Measurements from ENCODE around the gene TTC34.

TTC34 gene

DNA sequence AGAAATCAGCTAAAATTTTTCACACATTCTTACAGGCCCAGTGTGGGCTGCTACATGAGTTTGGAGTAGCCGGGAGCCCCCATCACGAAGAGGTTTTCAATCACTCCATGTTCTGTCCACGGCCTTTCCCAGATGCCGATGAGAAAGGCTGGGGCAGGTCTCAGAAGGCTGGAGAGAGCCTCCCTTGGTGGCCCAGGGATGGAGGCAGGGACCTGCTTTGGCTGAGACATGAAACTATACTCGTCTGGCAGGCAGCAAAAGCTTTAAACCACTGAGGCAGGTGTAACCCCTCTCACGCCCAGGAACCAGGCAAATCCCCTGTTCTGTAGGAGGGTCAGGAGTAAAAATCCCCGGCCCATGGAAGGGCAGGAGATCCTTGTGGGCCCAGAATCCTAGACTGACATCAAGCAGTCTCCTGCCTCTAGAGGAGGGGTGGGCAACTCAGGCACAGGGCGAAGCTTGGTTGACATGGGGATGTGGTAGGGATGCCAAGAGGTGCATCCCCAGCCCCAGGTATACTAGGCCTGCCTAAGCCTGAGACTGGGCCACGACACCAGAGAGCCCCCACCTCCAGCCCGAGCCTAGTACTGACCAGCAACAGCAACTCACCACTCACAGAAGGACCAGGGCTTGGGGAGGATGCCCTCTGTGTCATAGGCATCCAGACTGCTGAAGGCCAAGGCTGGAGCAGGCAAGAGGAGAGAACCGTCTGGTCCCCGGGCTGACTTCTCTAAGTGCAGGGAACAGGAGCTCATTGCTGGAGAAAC is 177.7 kb downstream of the TTC34 start:
- no peak for FAIRE-seq
- TF ChIP-seq POLR2A (IDR thresholded peaks at IDR 0.05; ENCODE audit: low read depth, low read length) = no peak
- DNase-seq (ENCODE audit: insufficient read length, low spot score) = no peak

DNA sequence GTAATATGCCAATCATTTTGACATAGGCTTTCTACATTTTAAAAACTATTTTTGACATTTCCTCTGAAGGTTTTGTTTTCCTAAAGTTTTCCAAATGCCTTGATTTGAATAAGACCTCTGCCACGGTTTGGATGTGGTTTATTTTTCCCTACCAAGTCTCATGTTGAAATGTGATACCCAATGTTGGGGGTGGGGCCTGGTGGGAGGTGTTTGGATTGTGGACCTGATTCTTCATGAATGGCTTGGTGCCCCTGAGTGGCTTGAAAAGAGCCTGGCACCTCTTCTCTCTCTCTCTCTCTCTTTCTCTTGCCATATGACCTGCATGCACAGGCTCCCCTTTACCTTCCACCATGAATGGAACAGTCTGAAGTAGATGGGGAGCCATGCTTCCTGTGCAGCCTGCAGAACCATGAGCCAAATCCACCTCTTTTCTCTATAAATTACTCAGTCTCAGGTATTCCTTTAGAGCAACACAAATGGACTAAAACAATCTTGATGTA is 183.5 kb downstream of the TTC34 start:
- DNase-seq (ENCODE audit: insufficient read length, low spot score) (no peak), FAIRE-seq (no peak)
- TF ChIP-seq POLR2A (IDR thresholded peaks at IDR 0.05; ENCODE audit: low read depth, low read length) = no peak

DNA sequence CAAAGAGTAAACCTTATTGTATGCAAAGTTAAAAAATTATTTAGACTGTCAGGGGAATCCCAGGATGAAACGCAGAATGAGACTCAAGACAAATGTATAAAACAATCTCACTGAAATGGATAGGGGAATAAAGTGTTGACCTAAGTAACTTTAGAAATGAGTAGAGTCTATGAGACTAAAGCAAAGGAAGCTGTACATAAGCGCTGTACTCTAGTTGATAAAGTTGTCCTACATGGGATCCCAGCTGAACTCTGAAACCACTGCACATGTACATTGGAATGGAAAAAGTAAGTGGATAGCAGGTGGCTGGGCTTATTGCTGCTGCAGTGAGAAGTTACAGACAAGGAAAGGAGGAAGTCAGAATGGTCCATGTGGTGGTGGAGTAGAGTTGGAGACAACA is 187.3 kb downstream of the TTC34 start:
- DNase-seq (ENCODE audit: insufficient read length, low spot score) (no peak), FAIRE-seq (no peak)
- no peak for TF ChIP-seq POLR2A (IDR thresholded peaks at IDR 0.05; ENCODE audit: low read depth, low read length)

DNA sequence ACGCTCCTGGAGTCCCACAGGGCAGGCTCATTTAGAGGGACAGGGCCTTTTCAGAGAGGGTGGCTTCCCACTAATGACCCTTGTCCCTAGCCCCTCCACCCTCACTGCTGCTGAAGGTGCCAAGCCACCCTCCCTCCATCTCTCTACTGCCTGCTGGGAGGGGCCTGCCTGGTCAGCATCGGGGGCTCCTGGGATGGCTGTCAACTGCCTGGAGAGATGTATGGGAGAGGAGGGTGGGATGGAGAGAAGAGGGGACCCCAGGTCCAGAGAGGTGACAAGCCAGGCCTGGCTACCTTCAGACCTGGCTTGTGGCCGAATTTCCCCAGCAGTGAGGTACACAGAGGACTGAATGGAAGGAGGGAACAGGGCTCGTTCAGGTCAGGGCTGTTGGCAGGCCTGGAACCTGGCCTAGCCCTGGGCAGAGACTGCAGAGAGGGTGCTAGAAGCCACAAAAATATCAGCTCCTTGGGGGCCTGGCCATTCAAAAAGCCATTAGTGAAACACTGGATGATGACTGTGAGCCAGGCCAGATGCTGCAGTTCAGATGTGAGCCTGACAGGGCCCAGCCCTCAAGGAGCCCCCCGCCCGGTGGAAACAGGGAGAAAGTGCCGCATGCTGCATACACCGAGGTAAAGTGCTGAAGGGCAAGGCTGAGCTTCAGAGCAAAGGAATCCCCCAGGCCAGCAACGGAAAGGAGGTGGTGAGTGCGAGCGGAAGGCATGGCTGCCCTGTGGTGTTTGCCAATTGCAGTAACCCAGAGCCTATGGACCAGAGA is 188.7 kb downstream of the TTC34 start:
- no peak for FAIRE-seq
- DNase-seq (ENCODE audit: insufficient read length, low spot score) = no peak
- no peak for TF ChIP-seq POLR2A (IDR thresholded peaks at IDR 0.05; ENCODE audit: low read depth, low read length)

DNA sequence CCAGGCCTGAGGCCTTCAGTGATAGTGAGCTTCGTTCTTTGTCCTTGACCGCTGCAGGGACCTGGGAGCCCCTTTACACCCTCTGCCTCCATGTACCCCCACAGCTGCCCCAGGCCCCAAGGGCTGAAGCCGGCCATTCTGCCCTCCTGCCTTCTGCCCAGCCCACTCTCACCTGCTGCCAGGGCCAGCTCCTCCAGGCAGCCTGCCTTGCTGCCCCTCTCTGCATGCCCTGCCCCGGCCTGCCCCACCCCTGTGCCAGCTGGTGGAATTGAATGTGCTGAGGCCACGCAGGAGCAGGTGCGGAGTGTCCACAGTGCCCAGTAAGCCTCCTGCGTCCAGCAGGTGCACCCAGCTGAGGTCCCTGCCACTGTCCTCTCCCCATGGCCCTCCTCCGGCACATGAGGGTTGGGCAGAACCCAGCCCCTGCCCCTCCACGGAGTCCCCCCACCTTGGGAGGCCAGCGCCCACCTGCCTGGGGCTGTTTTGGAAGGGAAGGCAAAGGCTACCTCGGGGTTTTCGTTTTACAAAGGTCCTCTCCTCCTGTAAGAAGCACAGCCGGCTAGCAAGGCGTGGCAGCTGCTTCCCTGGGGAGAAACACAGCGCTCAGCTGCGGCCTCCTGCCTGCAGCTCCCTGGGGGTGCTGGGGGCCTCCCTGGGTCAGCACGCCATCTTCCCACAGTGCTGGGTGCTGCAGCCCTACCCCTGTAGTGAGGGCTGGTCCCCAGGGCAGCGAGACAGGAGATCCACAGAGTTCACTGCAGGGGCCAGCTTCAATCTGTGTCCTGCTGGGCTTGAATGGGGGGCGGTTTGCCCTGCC is 189.7 kb downstream of the TTC34 start:
- DNase-seq (ENCODE audit: insufficient read length, low spot score) (no peak), FAIRE-seq (no peak)
- TF ChIP-seq POLR2A (IDR thresholded peaks at IDR 0.05; ENCODE audit: low read depth, low read length) = no peak

DNA sequence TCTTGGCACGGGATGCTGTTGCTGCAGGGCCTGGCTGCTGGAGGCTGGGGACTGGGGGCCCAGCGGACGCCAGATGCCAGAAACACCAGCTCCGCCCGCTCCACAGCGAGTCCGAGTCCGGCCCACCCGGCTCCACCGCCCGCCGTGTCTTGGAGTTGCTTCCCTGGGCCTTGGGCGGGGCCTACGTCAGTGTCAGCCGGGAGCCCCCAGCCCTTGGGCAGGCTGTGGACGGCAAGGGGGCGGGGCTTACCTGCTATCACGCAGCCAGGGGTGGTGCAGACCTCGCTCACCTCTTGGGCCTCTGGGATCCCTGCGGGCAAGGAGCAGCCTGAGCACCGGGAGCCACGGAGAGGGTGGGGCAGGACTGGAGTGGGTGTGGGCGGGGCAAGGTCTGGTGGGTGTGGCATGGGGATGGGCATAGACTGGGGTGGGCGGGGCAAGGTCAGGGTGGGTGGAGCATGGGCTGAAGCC is 190.4 kb downstream of the TTC34 start:
- TF ChIP-seq POLR2A (IDR thresholded peaks at IDR 0.05; ENCODE audit: low read depth, low read length) = no peak
- DNase-seq (ENCODE audit: insufficient read length, low spot score) = peak; percentile 20
- no peak for FAIRE-seq

DNA sequence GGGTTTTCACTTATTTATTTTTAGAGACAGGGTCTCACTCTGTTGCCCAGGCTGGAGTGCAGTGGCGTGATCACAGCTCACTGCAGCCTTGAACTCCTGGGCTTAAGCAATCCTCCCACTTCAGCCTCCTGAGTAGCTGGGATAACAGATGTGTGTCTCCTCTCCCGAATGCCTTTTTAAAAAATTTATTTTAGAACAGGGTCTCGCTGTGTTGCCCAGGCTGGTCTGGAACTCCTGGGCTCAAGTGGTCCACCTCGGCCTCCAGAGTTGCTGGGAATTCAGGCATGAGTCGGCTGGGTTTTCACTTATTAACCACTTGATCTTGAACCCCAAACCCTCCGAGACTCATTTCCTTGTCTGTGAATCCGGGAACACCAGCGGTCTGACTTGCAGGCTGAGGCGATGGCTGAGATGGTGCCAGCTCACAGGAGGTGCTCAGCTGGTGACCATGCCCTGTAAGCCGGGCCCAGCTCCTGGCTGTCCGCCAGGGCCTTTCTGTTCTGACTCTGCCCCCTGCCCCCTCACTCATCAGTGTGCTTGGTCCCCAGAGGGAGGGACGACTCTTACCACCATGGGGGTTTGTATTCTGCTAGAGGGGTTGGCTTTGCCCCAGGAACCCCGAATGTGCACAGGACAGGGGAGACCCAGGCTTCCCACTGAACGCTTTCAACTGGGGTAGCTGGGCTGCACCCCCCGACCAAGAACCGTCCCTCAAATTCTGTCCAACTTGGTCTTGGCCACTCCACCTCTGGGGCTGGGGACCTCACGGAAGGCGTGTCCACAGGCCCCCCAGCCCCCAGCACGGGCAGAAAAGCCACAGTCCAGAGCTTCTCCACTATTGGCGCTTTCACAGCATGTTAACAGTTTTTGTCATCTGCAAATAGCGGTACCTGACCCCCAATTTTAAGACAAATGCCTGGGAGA is 191.2 kb downstream of the TTC34 start:
- DNase-seq (ENCODE audit: insufficient read length, low spot score) (no peak), FAIRE-seq (no peak)
- TF ChIP-seq POLR2A (IDR thresholded peaks at IDR 0.05; ENCODE audit: low read depth, low read length) = no peak

DNA sequence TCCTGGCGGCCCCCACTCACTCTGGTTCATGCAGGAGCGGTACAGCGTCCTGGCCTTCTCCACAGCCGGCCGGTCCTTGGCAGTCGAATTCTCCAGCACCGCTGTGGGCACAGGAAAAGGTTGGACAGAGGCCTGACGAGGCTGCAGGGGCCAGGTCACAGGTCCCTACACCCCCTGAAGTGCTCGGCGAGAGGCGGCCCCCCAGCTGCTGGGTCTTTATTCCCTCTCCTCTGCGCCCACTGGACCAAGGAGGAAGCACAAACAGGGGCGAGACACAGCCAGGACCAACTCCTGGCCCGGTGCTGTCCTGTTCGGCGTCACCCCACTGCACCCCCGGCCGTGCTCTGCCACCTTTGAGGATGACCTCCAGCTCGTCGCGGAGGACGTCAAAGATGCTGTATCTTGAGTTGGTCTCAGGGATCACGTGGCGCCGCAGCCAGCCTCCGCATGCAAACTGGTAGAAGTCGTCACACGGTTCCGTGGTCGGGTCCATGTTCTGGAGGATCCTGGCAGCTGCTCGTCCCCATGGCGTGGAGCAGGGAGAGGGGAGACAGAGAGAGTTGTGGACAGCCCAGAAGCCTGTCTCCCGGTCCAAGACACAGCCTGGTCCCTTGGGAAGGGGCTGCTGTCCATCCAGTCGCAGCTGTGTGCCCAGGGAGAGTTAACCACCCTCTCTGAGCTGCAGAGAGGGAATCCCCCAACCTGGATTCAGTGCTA is 192.0 kb downstream of the TTC34 start:
- no peak for DNase-seq (ENCODE audit: insufficient read length, low spot score)
- FAIRE-seq = no peak
- no peak for TF ChIP-seq POLR2A (IDR thresholded peaks at IDR 0.05; ENCODE audit: low read depth, low read length)

DNA sequence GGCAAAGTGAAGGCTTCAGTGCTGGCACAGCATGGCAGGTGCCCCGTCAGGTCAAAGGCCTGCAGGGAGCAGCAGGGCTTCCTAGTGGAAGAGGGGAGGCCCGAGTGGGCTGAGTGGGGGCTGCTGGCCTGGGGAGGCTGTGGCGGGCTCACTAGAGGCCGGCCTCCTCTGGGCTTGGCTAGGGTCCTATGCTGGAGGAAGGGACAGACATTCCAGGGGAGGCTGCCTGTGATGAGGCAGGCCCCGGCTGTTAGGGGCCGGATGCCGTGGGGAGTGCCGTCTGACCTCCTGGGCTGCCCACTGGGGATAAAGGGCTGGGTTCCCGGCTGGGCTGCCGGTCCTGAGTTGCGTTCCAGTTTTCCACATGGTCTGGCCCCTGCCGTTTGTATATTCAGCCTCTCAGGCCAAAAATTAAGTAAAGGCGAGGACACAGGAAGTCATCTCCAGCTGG is 193.8 kb downstream of the TTC34 start:
- no peak for FAIRE-seq
- TF ChIP-seq POLR2A (IDR thresholded peaks at IDR 0.05; ENCODE audit: low read depth, low read length) = no peak
- no peak for DNase-seq (ENCODE audit: insufficient read length, low spot score)

DNA sequence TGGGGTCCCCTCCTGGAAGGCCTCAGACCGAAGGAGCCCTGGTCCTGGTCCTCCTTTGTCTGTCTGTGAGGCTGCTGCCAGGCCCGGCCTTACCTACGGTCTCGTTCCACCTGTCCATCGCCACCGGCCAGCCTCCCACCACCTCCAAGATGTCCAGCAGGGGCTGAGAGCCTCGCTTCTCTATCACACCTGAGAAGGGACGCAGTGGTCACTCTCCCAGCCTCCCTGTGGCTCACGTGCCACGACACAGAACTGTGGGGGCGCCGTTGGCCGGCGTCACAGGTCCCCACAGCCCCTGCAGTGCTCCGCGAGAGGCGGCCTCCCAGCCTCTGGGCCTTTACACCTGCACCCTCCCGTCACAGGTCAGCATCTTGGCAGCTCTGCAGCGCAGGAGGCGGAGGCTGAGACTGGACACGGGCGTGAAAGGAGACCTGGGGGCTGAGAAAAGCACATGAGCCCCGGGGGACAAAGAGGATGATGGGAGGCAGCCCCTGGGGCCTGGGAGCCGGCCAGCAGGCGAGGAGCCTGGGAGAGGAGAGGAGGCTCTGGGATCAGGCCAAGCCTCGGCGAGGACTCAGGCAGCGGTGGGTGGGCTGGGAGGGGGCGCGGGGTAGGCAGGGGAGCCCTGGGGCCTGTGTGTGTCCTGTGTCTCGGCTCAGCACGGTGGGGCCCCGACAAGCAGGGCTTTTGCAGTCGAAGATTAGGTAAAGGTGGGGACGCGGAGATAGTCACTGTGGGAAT is 194.4 kb downstream of the TTC34 start:
- TF ChIP-seq POLR2A (IDR thresholded peaks at IDR 0.05; ENCODE audit: low read depth, low read length) = no peak
- FAIRE-seq = no peak
- no peak for DNase-seq (ENCODE audit: insufficient read length, low spot score)

DNA sequence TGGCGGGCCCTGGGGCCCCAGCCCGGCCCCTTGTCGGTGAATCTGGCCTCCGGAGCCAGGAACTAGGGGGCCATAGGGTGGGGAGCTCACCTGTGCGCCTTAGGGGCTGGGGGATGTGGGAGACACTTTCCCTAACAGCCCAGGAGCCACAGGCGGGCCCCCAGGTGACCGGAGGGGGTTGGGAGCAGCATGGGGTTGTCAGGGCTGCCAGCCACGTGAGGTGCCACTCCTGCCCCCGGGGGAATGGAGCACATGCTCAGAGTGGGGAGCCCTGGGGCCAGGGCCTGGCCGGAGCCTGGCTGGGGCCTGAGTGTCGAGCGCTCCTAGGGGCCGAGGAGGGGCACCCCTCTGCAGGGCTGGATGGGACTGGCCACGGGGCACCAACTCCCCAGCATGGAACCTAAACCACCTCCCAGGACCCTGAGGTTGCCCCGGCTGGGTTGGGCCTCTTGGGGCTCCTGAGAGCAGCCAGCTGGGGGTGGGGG is 195.1 kb downstream of the TTC34 start:
- TF ChIP-seq POLR2A (IDR thresholded peaks at IDR 0.05; ENCODE audit: low read depth, low read length) = no peak
- DNase-seq (ENCODE audit: insufficient read length, low spot score) (no peak), FAIRE-seq (no peak)

Data from H54 (cell line).